Measurements from ENCODE around the gene PSTPIP2. TPM values are rescaled to one million over a fixed set of nuclear protein-coding genes. Genes with fewer than 3 reads are reported as not detected.

The PSTPIP2 gene
- total and polyA plus RNA-seq, 2 of the 8 experiments (the other 6 are each of a cell fraction or from before 2014, with no cell fraction given) = 1.8 to 2.4 TPM

- H3K27me3 ChIP-seq (replicated peaks in 1 of 4; ENCODE audit: control insufficient read depth in 3 of 4, extremely low read depth in 1 of 4, insufficient read depth in 3 of 4, low read length in 3 of 4) = no peaks in the 10 kb centered on the region
- POLR2A ChIA-PET (ENCODE audit: partially characterized antibody) = interaction anchor here (1.0 kb wide), 1 partner anchor 8 kb away, joined by 3 read pairs; no protein-coding TSS in a partner anchor
- H4K5ac ChIP-seq (ENCODE audit: insufficient read length, low read depth, low read length) = no peak overlapping the region
- no peak overlapping the region for H4K91ac ChIP-seq (replicated peaks; ENCODE audit: insufficient read length, low read length)
- H3K36me3 ChIP-seq (ENCODE audit: control insufficient read depth in 2 of 4, insufficient read depth in 4 of 4, low read length in 3 of 4) = no peaks in the 10 kb centered on the region
- H2AK5ac ChIP-seq (ENCODE audit: low read depth, low read length) = no peak overlapping the region
- no peaks in the 10 kb centered on the region for H3K4me1 ChIP-seq (replicated peaks in 1 of 4; ENCODE audit: control insufficient read depth in 3 of 4, insufficient read depth in 4 of 4, low read length in 3 of 4)
- no peak overlapping the region for H3K4me2 ChIP-seq (ENCODE audit: insufficient read depth in 1 of 2, low read depth in 2 of 2, low read length in 2 of 2)
- no peak overlapping the region for H3K4me3 ChIP-seq (ENCODE audit: extremely low read depth in 1 of 4, insufficient read depth in 2 of 4, low read depth in 3 of 4, low read length in 4 of 4)
- H3K27ac ChIP-seq (ENCODE audit: low read depth, low read length) = no peak overlapping the region
- H4K8ac ChIP-seq (ENCODE audit: extremely low read depth, insufficient read depth, low read length) = no peak overlapping the region
- H3K14ac ChIP-seq (ENCODE audit: insufficient read length) = no peak overlapping the region
- no peak overlapping the region for H3K23ac ChIP-seq (ENCODE audit: insufficient read length)
- H2BK5ac ChIP-seq (ENCODE audit: low read depth, low read length) = no peak overlapping the region
- no peaks in the 10 kb centered on the region for H3K79me2 ChIP-seq (ENCODE audit: control insufficient read depth in 1 of 2, insufficient read depth in 2 of 2, low read length in 2 of 2)
- no peak overlapping the region for H3K56ac ChIP-seq (replicated peaks; ENCODE audit: insufficient read length, low read depth, low read length)
- FAIRE-seq (no peak), DNase-seq (ENCODE audit: low read depth in 1 of 2, low spot score in 2 of 2) (peak in 1 of 2 experiments; percentile 8)
- H2BK20ac ChIP-seq (ENCODE audit: low read length) = no peak overlapping the region
- H2AFZ ChIP-seq (ENCODE audit: low read length) = no peak overlapping the region
- no peak overlapping the region for H3K4ac ChIP-seq (replicated peaks; ENCODE audit: insufficient read length, low read depth, low read length)
- H3K9me3 ChIP-seq (ENCODE audit: insufficient read depth in 2 of 2, low read depth in 1 of 2, low read length in 1 of 2) = no peaks in the 10 kb centered on the region
- no peak overlapping the region for H2BK120ac ChIP-seq (replicated peaks; ENCODE audit: low read depth, low read length)
- H2BK15ac ChIP-seq (ENCODE audit: low read length) = no peak overlapping the region
- TF ChIP-seq TBP (IDR thresholded peaks at IDR 0.05; ENCODE audit: low read depth, low read length) (no peak), EZH2 (IDR thresholded peaks at IDR 0.05; ENCODE audit: low read depth, low read length, severe bottlenecking) (no peak), JUN (IDR thresholded peaks at IDR 0.05; ENCODE audit: low read depth, low read length) (no peak), EP300 (IDR thresholded peaks at IDR 0.05; ENCODE audit: borderline replicate concordance in 1 of 2, low read depth in 2 of 2, low read length in 2 of 2) (no peak), CREB1 (IDR thresholded peaks at IDR 0.05) (no peak), RFX5 (IDR thresholded peaks at IDR 0.05; ENCODE audit: borderline replicate concordance, low read depth, low read length) (no peak)
- no peak overlapping the region for H3K9ac ChIP-seq (replicated peaks in 1 of 4; ENCODE audit: extremely low read depth in 1 of 4, low read depth in 3 of 4, low read length in 3 of 4)
- no peaks in the 10 kb centered on the region for H3K23me2 ChIP-seq (ENCODE audit: low read depth, low read length)
- no peak overlapping the region for H2BK12ac ChIP-seq (ENCODE audit: low read depth, low read length)
- H3K79me1 ChIP-seq (ENCODE audit: low read depth, low read length) = no peaks in the 10 kb centered on the region
- WGBS, 2 experiments (ENCODE audit: extremely low coverage in 1 of 2, insufficient coverage in 1 of 2, insufficient read length in 1 of 2, insufficient replicate concordance in 2 of 2, low coverage in 1 of 2, low lambda C conversion rate in 2 of 2, missing lambda C conversion rate in 1 of 2) = 87% methylated on average over 1 of the region's 1 CpG; no CpG with 5 or more reads in 1 of the 2 experiments
- H3K18ac ChIP-seq (ENCODE audit: extremely low read depth, low read length) = no peak overlapping the region
- CTCF ChIA-PET (ENCODE audit: partially characterized antibody) = interaction anchor here (0.6 to 2.5 kb wide), 9 partner anchors 10 to 108 kb away, joined by 3 to 18 read pairs (median 4); partner anchors contain the start of gene PSTPIP2
- H4K20me1 ChIP-seq (replicated peaks in 1 of 2; ENCODE audit: control insufficient read depth in 1 of 2, insufficient read depth in 2 of 2, low read length in 2 of 2) = no peaks in the 10 kb centered on the region
Observed at GRCh38 chr18:46061796-46062195, 10.3 kb downstream of the PSTPIP2 start.
